ENCODE results near the gene PFKFB3.

GRCh38 chr10:6299743-6300105 lies 97.0 kb downstream of the PFKFB3 start:
- TF ChIP-seq GABPA (IDR thresholded peaks at IDR 0.05; ENCODE audit: low read depth): no peak
- no peak for TF ChIP-seq CTCF (IDR thresholded peaks at IDR 0.05; ENCODE audit: insufficient read depth, low read length)
- no peak for TF ChIP-seq REST (IDR thresholded peaks at IDR 0.05; ENCODE audit: insufficient replicate concordance, low read depth)

Measured in HL-60 (cell line).